GM21381 (cell line): ENCODE results near the gene MYOM1.

Experiments used
- ATAC-seq: cut with Tn5 transposase; IDR thresholded peaks from one replicate; pipeline ENCODE4 v1.9.1; 2021; ENCODE audit warnings: mild to moderate bottlenecking, moderate library complexity; ENCODE audit not compliant: unreplicated experiment

MYOM1 gene

GRCh38 chr18:3120356-3120755 is 99.4 kb downstream of the MYOM1 start:
- ATAC-seq, result no peak

- no peak for ATAC-seq
Measured at GRCh38 chr18:3119401-3120341, 100.1 kb downstream of the MYOM1 start.

- ATAC-seq, result no peak
Measured at GRCh38 chr18:3118195-3119010, 101.4 kb downstream of the MYOM1 start.

- ATAC-seq, result no peak
Measured at GRCh38 chr18:3117493-3118192, 102.1 kb downstream of the MYOM1 start.

- no peak for ATAC-seq
Measured at GRCh38 chr18:3115447-3116030, 104.2 kb downstream of the MYOM1 start.

- ATAC-seq, result no peak
Measured at GRCh38 chr18:3114451-3114850, 105.3 kb downstream of the MYOM1 start.

GRCh38 chr18:3114026-3114425 is 105.7 kb downstream of the MYOM1 start:
- no peak for ATAC-seq

GRCh38 chr18:3111523-3112240 is 108.1 kb downstream of the MYOM1 start:
- no peak for ATAC-seq

GRCh38 chr18:3110034-3110752 is 109.6 kb downstream of the MYOM1 start:
- no peak for ATAC-seq

GRCh38 chr18:3107740-3108151 is 112.0 kb downstream of the MYOM1 start:
- ATAC-seq, result no peak

GRCh38 chr18:3104190-3105054 is 115.3 kb downstream of the MYOM1 start:
- no peak for ATAC-seq

GRCh38 chr18:3103576-3103975 is 116.2 kb downstream of the MYOM1 start:
- no peak for ATAC-seq

GRCh38 chr18:3102983-3103382 is 116.8 kb downstream of the MYOM1 start:
- ATAC-seq, result no peak

- no peak for ATAC-seq
Measured at GRCh38 chr18:3100498-3101132, 119.2 kb downstream of the MYOM1 start.

GRCh38 chr18:3099327-3099726 is 120.4 kb downstream of the MYOM1 start:
- no peak for ATAC-seq

GRCh38 chr18:3097082-3097481 is 122.7 kb downstream of the MYOM1 start:
- ATAC-seq, result no peak

- no peak for ATAC-seq
Measured at GRCh38 chr18:3095921-3096320, 123.8 kb downstream of the MYOM1 start.

- ATAC-seq, result no peak
Measured at GRCh38 chr18:3094338-3094684, 125.5 kb downstream of the MYOM1 start.
